ENCODE measurements around the gene HOTAIR.

DNA sequence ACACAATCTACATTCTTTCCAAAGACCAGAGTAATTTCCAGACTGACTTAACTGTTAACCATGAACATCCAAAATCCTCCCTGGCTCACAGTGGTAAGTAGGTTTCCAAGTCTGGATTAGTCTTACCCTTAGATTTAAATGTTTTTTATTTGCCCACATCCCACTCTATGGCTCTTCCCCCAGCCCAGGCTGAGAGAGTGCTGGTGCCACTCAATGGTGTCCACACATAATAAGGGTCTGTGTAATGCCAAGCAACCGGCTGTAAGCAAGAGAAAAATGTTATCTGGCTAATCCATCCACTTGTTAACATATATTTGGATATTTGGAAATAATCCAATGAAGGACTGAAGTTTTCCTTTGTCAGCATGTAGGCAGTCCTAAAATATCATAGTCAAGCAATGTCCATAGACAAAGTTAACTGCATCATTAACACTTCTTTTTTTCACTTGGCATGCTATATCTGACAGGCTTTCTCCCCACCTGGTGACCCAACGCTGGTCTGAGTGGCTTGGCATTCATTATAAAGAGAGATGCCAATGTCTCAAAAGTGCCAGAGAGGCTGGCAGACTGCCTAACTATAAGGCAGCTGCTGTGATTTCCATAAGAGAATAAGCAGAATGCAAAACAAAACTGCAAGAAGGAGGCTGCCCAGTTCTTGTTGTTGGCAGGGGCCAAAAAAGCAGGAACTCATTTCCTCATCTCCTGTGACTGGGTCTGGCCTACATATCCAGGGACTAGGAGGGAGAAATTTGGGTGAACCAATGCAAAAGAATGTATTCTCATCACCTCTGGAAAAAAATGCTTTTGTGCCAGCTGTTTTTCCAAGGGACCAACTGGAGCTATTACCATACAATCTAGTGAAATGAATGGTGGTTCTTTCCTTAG lies 50.0 kb downstream of the HOTAIR start:
- no peak for TF ChIP-seq CTCF (IDR thresholded peaks at IDR 0.05)
- TF ChIP-seq EZH2 (IDR thresholded peaks at IDR 0.05) = no peak

Data from neural progenitor cell (in vitro differentiated cells).